ENCODE measurements around the gene ADH1A. TPM values are rescaled to one million over a fixed set of nuclear protein-coding genes. Genes with fewer than 3 reads are reported as not detected.
A peak's percentile ranks its signal among the peaks of the same experiment; 100 is the strongest.

ADH1A gene
- total and polyA plus RNA-seq, 5 experiments from 2014 or later: not detected

DNA sequence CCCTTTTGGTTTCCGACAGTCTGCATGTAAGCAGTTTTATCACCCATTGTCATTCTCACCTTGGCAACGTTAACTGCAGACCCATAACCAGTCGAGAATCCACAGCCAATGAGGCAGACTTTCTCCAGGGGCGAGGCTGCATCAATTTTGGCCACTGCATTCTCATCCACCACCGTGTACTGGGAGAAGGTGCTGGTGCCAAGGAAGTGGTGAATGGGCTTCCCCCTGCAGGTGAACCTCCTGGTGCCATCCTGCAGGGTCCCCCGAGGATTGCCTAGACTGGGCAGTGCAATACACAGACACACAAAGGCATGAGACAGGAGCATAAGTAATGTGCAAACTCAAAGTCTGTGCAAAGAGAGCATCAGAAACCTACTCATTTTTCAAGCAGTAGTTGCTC is 25.1 kb upstream of the ADH1A start:
- POLR2A ChIA-PET: no interaction called here
- Mint-ChIP-seq H3K27me3 (peaks cover 1 to 12% (median 7%) of the 10 kb centered on the region in 5 donors), H3K4me3 (no peak overlapping the region)

DNA sequence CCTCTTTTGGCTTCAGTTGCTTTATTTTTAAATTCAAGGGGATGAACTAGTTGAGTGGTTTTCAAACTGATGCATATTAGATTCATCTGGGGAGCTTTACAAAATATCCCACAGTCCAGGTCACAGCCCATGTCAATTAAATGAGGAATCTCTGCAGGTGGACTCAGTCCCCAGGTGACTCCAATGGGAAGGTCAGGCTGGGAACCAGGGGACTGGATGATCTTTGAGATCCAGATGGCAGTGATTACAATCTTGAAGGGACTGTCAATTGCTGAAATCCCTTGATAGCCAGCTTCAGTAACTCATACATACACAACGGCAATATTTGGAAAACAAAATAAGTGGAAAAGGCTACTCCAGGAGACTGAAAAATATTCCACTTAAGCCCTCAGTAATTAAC is 23.4 kb upstream of the ADH1A start:
- Mint-ChIP-seq H3K36me3 (no peaks in the 10 kb centered on the region), H3K27ac (no peak overlapping the region), H3K4me3 (no peak overlapping the region), H3K27me3 (peaks cover 0 to 17% (median 6%) of the 10 kb centered on the region in 5 donors), H3K9me3 (no peaks in the 10 kb centered on the region), H3K4me1 (no peaks in the 10 kb centered on the region)
- DNase-seq (no peak), ATAC-seq (no peak)
- POLR2A ChIA-PET: no interaction called here

More for the DNA sequence above, 25.1 kb upstream of the ADH1A start:
- Mint-ChIP-seq H3K36me3 (no peaks in the 10 kb centered on the region), H3K9me3 (no peaks in the 10 kb centered on the region), H3K27ac (no peak overlapping the region), H3K4me1 (no peaks in the 10 kb centered on the region)
- no peak for ATAC-seq
- DNase-seq: no peak

DNA sequence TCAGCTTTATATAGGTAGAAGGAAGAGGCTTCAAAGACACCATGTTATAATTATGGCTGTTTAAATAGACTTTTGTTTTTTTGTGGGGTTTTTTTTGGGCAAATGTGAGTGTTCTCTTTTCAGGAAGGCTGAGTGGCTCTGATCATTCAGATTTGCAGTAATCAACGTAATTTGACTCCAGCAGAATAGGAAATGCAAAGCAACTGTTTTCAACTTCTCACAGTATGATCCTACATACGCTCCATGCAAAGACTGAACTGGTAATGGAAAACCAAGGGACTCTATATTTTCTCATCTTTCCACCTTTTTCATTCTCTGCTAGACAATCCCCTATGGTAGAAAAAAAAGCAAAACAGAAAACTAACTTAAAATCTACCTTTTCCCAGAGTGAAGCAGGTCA is 19.6 kb upstream of the ADH1A start:
- no peaks in the 10 kb centered on the region for H3K36me3 Mint-ChIP-seq
- peaks cover 3 to 10% (median 6%) of the 10 kb centered on the region in 5 donors for H3K27me3 Mint-ChIP-seq
- POLR2A ChIA-PET: no interaction called here
- no peak for ATAC-seq
- DNase-seq: no peak
- H3K9me3 Mint-ChIP-seq: no peaks in the 10 kb centered on the region
- no peak overlapping the region for H3K4me3 Mint-ChIP-seq
- H3K27ac Mint-ChIP-seq: no peak overlapping the region
- H3K4me1 Mint-ChIP-seq: no peaks in the 10 kb centered on the region

DNA sequence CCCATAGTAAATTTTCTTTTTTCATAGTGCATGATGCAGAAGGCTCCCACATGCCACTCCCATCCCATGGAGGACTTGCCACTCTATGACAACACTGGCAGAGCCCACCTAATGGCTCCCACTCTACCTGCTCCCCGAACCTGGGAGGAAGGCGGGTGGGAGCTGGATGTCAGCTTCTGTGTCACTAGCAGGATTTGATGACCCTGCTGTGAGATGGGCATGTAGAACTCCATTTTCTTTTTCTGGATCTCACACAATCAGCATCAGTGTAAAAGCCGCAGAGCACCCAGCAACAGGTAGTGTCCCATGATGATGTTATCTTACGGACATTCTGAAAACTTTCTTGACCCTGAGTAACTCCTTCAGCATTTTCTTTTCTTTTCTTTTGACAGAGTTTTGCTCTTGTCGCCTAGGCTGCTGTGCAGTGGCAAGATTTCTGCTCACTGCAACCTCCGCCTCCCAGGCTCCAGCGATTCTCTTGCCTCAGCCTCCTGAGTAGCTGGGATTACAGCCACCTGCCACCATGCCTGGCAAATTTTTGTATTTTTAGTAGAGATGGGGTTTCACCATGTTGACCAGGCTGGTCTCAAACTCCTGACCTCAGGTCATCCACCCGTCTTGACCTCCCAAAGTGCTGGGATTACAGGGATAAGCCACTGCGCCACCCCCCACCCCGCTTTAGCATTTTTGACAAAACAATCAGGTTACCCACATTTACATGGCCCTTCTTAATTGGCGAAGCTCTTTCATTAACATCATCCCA is 15.0 kb upstream of the ADH1A start:
- POLR2A ChIA-PET: no interaction called here
- H3K4me3 Mint-ChIP-seq: peak overlapping the region in 1 of 10 donors; percentile 45
- H3K4me1 Mint-ChIP-seq: no peaks in the 10 kb centered on the region
- peaks cover 0 to 20% (median 8%) of the 10 kb centered on the region in 9 donors for H3K9me3 Mint-ChIP-seq
- peaks cover 0 to 4% (median 0%) of the 10 kb centered on the region in 3 donors for H3K36me3 Mint-ChIP-seq
- no peak overlapping the region for H3K27ac Mint-ChIP-seq
- ATAC-seq (no peak), DNase-seq (no peak)
- peaks cover 3 to 10% (median 4%) of the 10 kb centered on the region in 5 donors for H3K27me3 Mint-ChIP-seq

DNA sequence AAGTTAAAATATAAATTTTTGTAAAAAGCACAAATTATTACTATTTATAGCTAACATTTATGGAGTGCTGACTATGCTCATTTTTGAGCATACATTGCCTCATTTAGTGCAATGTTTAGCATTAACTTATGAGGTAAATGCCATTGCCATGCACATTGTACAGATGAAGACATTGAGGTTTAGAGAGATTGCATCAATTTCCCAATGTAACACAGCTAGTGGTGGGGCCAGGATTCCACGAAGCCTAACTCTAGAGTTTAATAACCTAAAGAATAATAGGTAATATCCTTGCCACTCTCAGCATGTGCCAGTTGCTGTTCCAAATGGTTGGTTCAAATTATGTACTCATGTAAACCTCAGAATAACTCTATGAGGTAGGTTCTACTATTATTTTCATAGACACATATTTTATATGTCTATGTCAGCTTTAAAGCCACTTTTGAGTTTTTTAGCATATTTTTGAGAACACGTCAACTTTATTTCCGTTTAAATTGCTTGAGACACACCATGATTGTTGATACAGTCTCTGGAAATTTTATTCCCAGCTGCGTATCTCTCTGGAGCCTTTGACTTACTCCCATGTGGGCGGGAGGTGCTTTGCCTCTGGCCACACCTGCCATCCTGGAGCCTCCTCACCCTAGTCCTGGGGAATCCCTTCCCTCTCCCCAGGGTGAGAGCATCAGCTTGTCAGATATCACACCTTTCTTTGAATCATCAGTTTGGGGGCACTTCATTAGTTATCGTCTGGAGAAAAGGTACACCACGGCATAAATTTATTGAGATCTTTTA is 10.8 kb upstream of the ADH1A start:
- Mint-ChIP-seq H3K36me3 (peaks cover 0 to 4% (median 3%) of the 10 kb centered on the region in 3 donors), H3K4me1 (no peaks in the 10 kb centered on the region), H3K4me3 (no peak overlapping the region), H3K27ac (no peak overlapping the region), H3K9me3 (peaks cover 3 to 49% (median 28%) of the 10 kb centered on the region in 9 donors), H3K27me3 (peaks cover 0 to 3% (median 0%) of the 10 kb centered on the region in 5 donors)
- DNase-seq (no peak), ATAC-seq (no peak)
- POLR2A ChIA-PET: no interaction called here

DNA sequence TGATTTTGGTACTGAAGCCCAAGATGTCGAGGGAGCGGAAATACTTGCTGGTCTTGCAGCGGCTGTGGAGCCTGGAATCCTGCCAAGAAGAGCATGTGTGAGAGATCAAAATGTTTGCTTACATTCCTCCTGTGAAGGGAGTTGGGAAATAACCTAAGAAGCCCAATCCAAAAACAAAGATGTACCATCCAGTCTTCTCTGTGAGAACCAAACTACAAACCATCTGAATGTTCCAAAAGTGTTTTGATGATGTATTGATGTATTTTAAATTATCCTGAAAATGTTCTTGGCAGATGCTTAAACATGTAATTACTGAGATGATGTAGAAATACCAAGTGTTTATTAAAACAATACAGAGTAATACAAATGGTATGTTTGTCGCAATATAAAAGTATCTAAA is 10.1 kb upstream of the ADH1A start:
- peaks cover 0 to 10% (median 3%) of the 10 kb centered on the region in 3 donors for H3K36me3 Mint-ChIP-seq
- H3K4me1 Mint-ChIP-seq: no peaks in the 10 kb centered on the region
- peaks cover 3 to 55% (median 33%) of the 10 kb centered on the region in 9 donors for H3K9me3 Mint-ChIP-seq
- POLR2A ChIA-PET: no interaction called here
- ATAC-seq (no peak), DNase-seq (no peak)
- no peak overlapping the region for H3K4me3 Mint-ChIP-seq
- H3K27me3 Mint-ChIP-seq: peaks cover 0 to 3% (median 0%) of the 10 kb centered on the region in 5 donors
- no peak overlapping the region for H3K27ac Mint-ChIP-seq

DNA sequence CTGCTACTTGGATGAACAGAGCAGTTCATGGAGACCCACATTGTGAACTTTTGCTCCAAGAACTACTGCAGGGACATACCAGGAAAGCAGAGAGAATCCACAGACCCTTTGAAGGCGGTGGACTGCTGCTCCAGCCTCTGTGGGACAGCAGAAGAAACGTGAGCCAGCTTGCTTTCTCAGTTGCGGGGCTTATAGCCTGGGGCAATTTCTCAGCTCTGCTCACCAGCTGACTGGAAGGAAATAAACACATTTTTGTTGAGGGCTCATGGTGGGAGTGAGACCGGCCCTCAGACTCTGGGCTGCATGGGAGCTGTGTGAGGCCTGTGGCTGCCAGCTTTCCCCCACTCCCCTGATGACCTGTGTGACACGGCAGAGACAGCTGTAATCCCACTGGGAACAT is 2.6 kb upstream of the ADH1A start:
- DNase-seq (no peak), ATAC-seq (no peak)
- H3K36me3 Mint-ChIP-seq: peaks cover 3 to 30% (median 14%) of the 10 kb centered on the region in 3 donors
- H3K27ac Mint-ChIP-seq: no peak overlapping the region
- H3K9me3 Mint-ChIP-seq: peaks cover 7 to 56% (median 31%) of the 10 kb centered on the region in 9 donors
- no peaks in the 10 kb centered on the region for H3K4me1 Mint-ChIP-seq
- POLR2A ChIA-PET: no interaction called here
- peaks cover 0 to 25% (median 6%) of the 10 kb centered on the region in 5 donors for H3K27me3 Mint-ChIP-seq
- H3K4me3 Mint-ChIP-seq: no peak overlapping the region

DNA sequence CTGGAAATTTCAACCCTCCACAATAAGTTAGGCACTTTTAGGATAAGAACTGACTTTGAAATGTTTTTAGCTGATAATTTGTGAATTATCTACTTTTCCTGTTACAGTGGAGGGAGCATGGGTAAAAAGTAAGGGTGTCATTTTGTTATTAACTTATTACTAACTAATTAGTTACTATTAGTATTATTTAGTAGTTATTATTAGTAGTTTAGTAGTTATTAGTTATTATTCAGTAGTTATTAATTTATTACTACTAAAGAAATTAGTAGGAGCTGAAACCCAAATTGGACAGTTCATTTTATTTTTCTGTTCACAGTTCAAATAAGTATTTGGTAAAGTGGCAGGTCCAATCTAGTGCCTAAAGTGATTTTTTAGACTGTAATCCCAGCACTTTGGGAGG is 5.4 kb downstream of the ADH1A start:
- Mint-ChIP-seq H3K36me3 (no peaks in the 10 kb centered on the region), H3K4me3 (no peak overlapping the region), H3K27ac (no peak overlapping the region), H3K27me3 (peaks cover 0 to under 1% (median 0%) of the 10 kb centered on the region in 5 donors), H3K4me1 (no peaks in the 10 kb centered on the region), H3K9me3 (no peaks in the 10 kb centered on the region)
- DNase-seq: no peak
- ATAC-seq: no peak
- POLR2A ChIA-PET: no interaction called here

DNA sequence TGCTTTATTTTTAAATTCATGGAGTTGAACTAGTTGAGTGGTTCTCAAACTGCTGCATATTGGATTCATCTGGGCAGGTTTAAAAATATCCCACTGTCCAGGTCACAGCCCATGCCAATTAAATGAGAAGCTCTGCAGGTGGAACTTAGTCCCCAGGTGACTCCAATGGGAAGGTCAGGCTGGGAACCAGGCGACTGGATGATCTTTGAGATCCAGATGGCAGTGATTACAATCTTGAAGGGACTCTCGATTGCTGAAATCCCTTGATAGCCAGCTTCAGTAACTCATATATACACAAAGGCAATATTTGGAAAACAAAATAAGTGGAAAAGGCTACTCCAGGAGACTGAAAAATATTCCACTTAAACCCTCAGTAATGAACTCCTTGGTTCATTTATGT is 8.1 kb downstream of the ADH1A start:
- no peak overlapping the region for H3K27ac Mint-ChIP-seq
- no peaks in the 10 kb centered on the region for H3K36me3 Mint-ChIP-seq
- DNase-seq: no peak
- no peaks in the 10 kb centered on the region for H3K9me3 Mint-ChIP-seq
- POLR2A ChIA-PET: no interaction called here
- no peak for ATAC-seq
- H3K27me3 Mint-ChIP-seq: peaks cover 0 to 9% (median 0%) of the 10 kb centered on the region in 5 donors
- no peaks in the 10 kb centered on the region for H3K4me1 Mint-ChIP-seq
- no peak overlapping the region for H3K4me3 Mint-ChIP-seq

DNA sequence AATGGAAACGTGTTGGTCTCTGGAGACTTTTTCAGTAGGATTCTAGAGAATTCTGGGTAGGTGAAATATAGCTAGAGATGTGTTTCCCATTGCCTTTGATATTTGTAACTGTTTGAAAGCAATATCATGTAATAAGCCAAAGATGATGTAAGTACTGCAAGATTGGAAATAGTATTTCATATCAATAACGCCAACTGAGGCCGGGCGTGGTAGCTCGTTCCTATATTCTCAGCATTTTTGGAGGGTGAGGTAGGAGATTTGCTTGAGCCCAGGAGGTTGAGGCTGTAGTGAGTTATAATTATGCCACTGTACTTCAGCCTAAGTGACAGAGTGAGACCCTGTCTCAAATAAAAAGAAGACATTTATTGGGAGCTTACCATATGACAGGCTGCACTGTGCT is 9.5 kb downstream of the ADH1A start:
- ATAC-seq (no peak), DNase-seq (no peak)
- POLR2A ChIA-PET: no interaction called here
- Mint-ChIP-seq H3K9me3 (no peaks in the 10 kb centered on the region), H3K27ac (no peak overlapping the region), H3K4me1 (no peaks in the 10 kb centered on the region), H3K36me3 (no peaks in the 10 kb centered on the region), H3K27me3 (peaks cover 0 to 9% (median 0%) of the 10 kb centered on the region in 5 donors), H3K4me3 (no peak overlapping the region)

DNA sequence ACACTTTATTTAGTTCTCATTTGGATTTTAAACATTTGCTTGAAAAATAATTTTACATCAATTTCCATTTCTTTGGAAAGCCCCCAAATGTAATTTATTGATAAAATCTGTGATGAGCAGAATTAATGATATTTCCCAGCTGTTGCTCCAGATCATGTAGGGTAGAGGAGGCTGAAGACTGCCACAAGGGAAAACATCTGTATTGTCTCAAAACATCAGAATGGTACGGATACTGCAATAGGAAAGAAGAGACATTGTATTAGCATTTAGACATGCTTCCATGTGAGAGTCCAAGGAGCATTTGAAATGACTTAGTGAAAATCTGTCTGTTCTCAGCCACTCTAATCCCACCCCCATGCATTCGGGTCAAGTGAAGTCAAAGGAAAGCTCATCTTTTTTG is 14.4 kb downstream of the ADH1A start:
- Mint-ChIP-seq H3K36me3 (peaks cover 0 to 5% (median 3%) of the 10 kb centered on the region in 3 donors), H3K9me3 (peaks cover 0 to 3% (median 0%) of the 10 kb centered on the region in 9 donors), H3K4me1 (no peaks in the 10 kb centered on the region), H3K4me3 (no peak overlapping the region), H3K27me3 (peaks cover 0 to 9% (median 0%) of the 10 kb centered on the region in 5 donors), H3K27ac (no peak overlapping the region)
- ATAC-seq (no peak), DNase-seq (no peak)
- POLR2A ChIA-PET: no interaction called here

DNA sequence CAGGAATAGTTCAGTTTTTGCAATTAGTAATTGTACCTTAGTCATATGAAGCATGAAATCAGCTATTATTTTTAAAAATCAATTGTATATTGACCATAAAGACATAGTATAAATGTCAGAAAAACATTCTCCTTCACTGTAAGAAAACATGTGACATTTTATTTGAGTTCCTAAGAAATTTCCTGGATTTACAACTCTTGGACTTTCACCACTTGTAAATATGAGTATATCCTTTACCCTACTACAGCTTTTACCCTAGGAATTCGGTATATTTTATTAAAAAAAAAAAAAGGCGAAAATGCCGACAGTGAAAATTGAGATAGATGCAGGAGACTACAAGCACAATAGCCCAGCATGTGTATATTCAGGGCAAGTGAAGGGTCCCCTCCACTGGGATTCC is 14.9 kb downstream of the ADH1A start:
- Mint-ChIP-seq H3K4me1 (no peaks in the 10 kb centered on the region), H3K27ac (no peak overlapping the region), H3K4me3 (no peak overlapping the region), H3K27me3 (peaks cover 0 to 9% (median 0%) of the 10 kb centered on the region in 5 donors), H3K9me3 (peaks cover 0 to 3% (median 0%) of the 10 kb centered on the region in 9 donors), H3K36me3 (peaks cover 0 to 5% (median 3%) of the 10 kb centered on the region in 3 donors)
- ATAC-seq (no peak), DNase-seq (no peak)
- POLR2A ChIA-PET: no interaction called here

DNA sequence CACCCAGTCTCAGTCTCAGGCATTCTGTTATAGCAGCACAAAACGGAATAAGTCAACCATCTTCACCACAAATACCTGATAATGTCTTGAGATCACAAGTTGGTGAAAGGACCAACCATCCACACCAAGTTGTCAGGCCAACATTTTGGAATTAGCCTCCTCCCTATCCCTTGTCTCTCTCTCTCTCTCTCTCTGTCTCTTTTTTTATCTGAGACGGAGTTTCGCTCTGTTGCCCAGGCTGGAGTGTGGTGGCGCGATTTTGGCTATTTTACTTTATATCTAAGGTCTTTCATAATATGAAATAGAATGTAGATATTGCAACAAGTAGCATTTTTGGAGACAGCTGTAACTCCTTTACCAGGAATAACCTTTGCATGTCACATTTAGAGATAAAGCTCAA is 15.7 kb downstream of the ADH1A start:
- H3K27me3 Mint-ChIP-seq: peaks cover 0 to 5% (median 0%) of the 10 kb centered on the region in 5 donors
- H3K4me3 Mint-ChIP-seq: no peak overlapping the region
- peaks cover 0 to 3% (median 0%) of the 10 kb centered on the region in 9 donors for H3K9me3 Mint-ChIP-seq
- POLR2A ChIA-PET: no interaction called here
- H3K4me1 Mint-ChIP-seq: no peaks in the 10 kb centered on the region
- H3K27ac Mint-ChIP-seq: no peak overlapping the region
- peaks cover 0 to 5% (median 3%) of the 10 kb centered on the region in 3 donors for H3K36me3 Mint-ChIP-seq
- ATAC-seq (no peak), DNase-seq (no peak)

Measured in naive thymus-derived CD8-positive, alpha-beta T cell (primary cell).